ENCODE results near the gene PIK3CB. TPM values are rescaled to one million over a fixed set of nuclear protein-coding genes. Genes with fewer than 3 reads are reported as not detected.

PIK3CB gene
- total and polyA plus RNA-seq, 10 of the 15 experiments (the other 5 are each of a cell fraction or from before 2014, with no cell fraction given) = 5.0 to 18.4 (median 10.4) TPM

GRCh38 chr3:138642226-138642926 lies 192.4 kb downstream of the PIK3CB start:
- RAD21 ChIA-PET (ENCODE audit: unreplicated experiment) = no interaction called here
- WGBS (ENCODE audit: insufficient coverage, insufficient replicate concordance, low lambda C conversion rate, missing lambda C conversion rate) = 69% methylated on average over 4 of the region's 4 CpGs
- BruUV-seq (replicated peaks) = no TSS peak
- ATAC-seq = no peak
- no peak overlapping the region for H2AFZ ChIP-seq (ENCODE audit: control insufficient read depth, low read depth, low read length)
- no peaks in the 10 kb centered on the region for H3K36me3 ChIP-seq (ENCODE audit: control insufficient read depth in 2 of 2, insufficient read depth in 2 of 2, low read length in 1 of 2)
- no peak overlapping the region for H3K4me3 ChIP-seq
- POLR2A ChIA-PET = no interaction called here
- TF ChIP-seq BCLAF1 (IDR thresholded peaks at IDR 0.05) (no peak), SMARCA5 (IDR thresholded peaks at IDR 0.05) (no peak), ZBTB33 (IDR thresholded peaks at IDR 0.05) (no peak), USF1 (IDR thresholded peaks at IDR 0.05; ENCODE audit: borderline replicate concordance, extremely low read length, insufficient read depth, low read depth, low read length) (no peak)
- peaks cover 3% of the 10 kb centered on the region for H3K9me3 ChIP-seq (replicated peaks; ENCODE audit: control insufficient read depth, insufficient read depth, low read length)
- no peaks in the 10 kb centered on the region for H4K20me1 ChIP-seq (ENCODE audit: control insufficient read depth, insufficient read depth)
- SMC1A ChIA-PET (ENCODE audit: uncharacterized antibody, unreplicated experiment) = interaction anchor here (0.9 kb wide), 1 partner anchor 10 kb away, joined by 3 read pairs; no protein-coding TSS in a partner anchor
- intact Hi-C loops (cut with micrococcal nuclease; ENCODE audit: unreplicated experiment) (no loop called here), in situ Hi-C loops (cut with MboI) (no loop called here)
- no peak for FAIRE-seq
- H3K4me2 ChIP-seq (ENCODE audit: control insufficient read depth, insufficient read depth) = no peak overlapping the region
- no peak overlapping the region for H3K9ac ChIP-seq (ENCODE audit: control insufficient read depth, insufficient read depth, low read length)
- no peaks in the 10 kb centered on the region for H3K27me3 ChIP-seq (replicated peaks in 1 of 2; ENCODE audit: control insufficient read depth in 2 of 2, insufficient read depth in 2 of 2, low read length in 1 of 2)
- no peaks in the 10 kb centered on the region for H3K79me2 ChIP-seq (ENCODE audit: control insufficient read depth, insufficient read depth, low read length)
- no peak overlapping the region for H3K27ac ChIP-seq (ENCODE audit: control insufficient read depth, insufficient read depth)
- no peak for DNase-seq (ENCODE audit: low read depth, low spot score)
- CTCF ChIA-PET = interaction anchor here (0.8 to 1.2 kb wide), 2 partner anchors 12 to 19 kb away, joined by 3 read pairs; no protein-coding TSS in a partner anchor
- H3K4me1 ChIP-seq (ENCODE audit: control insufficient read depth, insufficient read depth, low read length) = no peaks in the 10 kb centered on the region
